Astrocyte (in vitro differentiated cells and primary cell): ENCODE results near the gene PAK4. TPM values are rescaled to one million over a fixed set of nuclear protein-coding genes. Genes with fewer than 3 reads are reported as not detected.

Experiments used
- DNase-seq: peaks from one replicate; pipeline ENCODE4 v3.0.0-alpha.2; 2010; ENCODE audit warnings: low read depth
- FAIRE-seq: peaks from 2 replicates; lab custom pipeline; 2011; peaks lifted over from hg19 to GRCh38; lab: Jason Lieb, UNC
- H2AFZ ChIP-seq: 2 replicates; pipeline ENCODE4 v1.6.0; 2012; ENCODE audit warnings: low read depth, low read length, inconsistent platforms
- H3K27ac ChIP-seq: 2 replicates; pipeline ENCODE4 v1.5.1; 2011; ENCODE audit warnings: low read depth, low read length, inconsistent platforms
- H3K27me3 ChIP-seq: 2 replicates; pipeline ENCODE4 v1.6.0; 2011; ENCODE audit warnings: low read length, inconsistent platforms; ENCODE audit not compliant: insufficient read depth
- H3K36me3 ChIP-seq: 2 replicates; pipeline ENCODE4 v1.5.1; 2011; ENCODE audit warnings: low read length, inconsistent platforms; ENCODE audit not compliant: insufficient read depth
- H3K4me1 ChIP-seq: 2 replicates; pipeline ENCODE4 v1.5.1; 2011; ENCODE audit warnings: low read length, inconsistent platforms; ENCODE audit not compliant: insufficient read depth
- H3K4me2 ChIP-seq: 2 replicates; pipeline ENCODE4 v1.6.0; 2012; ENCODE audit warnings: low read length, inconsistent platforms
- H3K4me3 ChIP-seq: 2 replicates; pipeline ENCODE4 v1.5.1; 2011; ENCODE audit warnings: low read depth, mild to moderate bottlenecking, low read length, inconsistent platforms; ENCODE audit not compliant: insufficient read depth
- H3K79me2 ChIP-seq: 2 replicates; pipeline ENCODE4 v1.6.0; 2012; ENCODE audit warnings: mild to moderate bottlenecking, low read length, inconsistent platforms; ENCODE audit not compliant: insufficient read depth
- H3K9ac ChIP-seq: 2 replicates; pipeline ENCODE4 v1.6.0; 2012; ENCODE audit warnings: mild to moderate bottlenecking, low read length, inconsistent platforms
- H3K9me3 ChIP-seq: 2 replicates; pipeline ENCODE4 v1.5.1; 2012; ENCODE audit warnings: low read depth, mild to moderate bottlenecking, low read length, inconsistent platforms; ENCODE audit not compliant: insufficient read depth
- H4K20me1 ChIP-seq: 2 replicates; pipeline ENCODE4 v1.6.0; 2012; ENCODE audit warnings: low read length, inconsistent platforms; ENCODE audit not compliant: insufficient read depth
- H3K27ac Mint-ChIP-seq: one replicate; pipeline ENCODE4 v1.8.0; 2021; ENCODE audit warnings: mild to moderate bottlenecking, mixed read lengths; ENCODE audit not compliant: unreplicated experiment
- H3K27me3 Mint-ChIP-seq: one replicate; pipeline ENCODE4 v1.8.0; 2021; ENCODE audit warnings: low read depth, mixed read lengths; ENCODE audit not compliant: unreplicated experiment
- H3K36me3 Mint-ChIP-seq: one replicate; pipeline ENCODE4 v1.8.0; 2021; ENCODE audit warnings: low read depth, mixed read lengths; ENCODE audit not compliant: unreplicated experiment
- H3K4me1 Mint-ChIP-seq: one replicate; pipeline ENCODE4 v1.8.0; 2021; ENCODE audit warnings: low read depth, mixed read lengths; ENCODE audit not compliant: unreplicated experiment
- H3K4me3 Mint-ChIP-seq: one replicate; pipeline ENCODE4 v1.8.0; 2021; ENCODE audit warnings: mild to moderate bottlenecking, moderate library complexity, mixed read lengths; ENCODE audit not compliant: unreplicated experiment
- H3K9me3 Mint-ChIP-seq: one replicate; pipeline ENCODE4 v1.8.0; 2021; ENCODE audit warnings: mild to moderate bottlenecking, mixed read lengths; ENCODE audit not compliant: unreplicated experiment
- EZH2 ChIP-seq: IDR thresholded peaks from 2 replicates; pipeline ENCODE4 v1.6.1; 2012; ENCODE audit warnings: mild to moderate bottlenecking, low read length, inconsistent platforms; ENCODE audit not compliant: insufficient read depth
- total RNA-seq: library from RNA; stranded (reverse); gene quantifications from 2 replicates; pipeline ENCODE4 v1.2.1, GENCODE V29; 2021
- TF ChIP-seq, protein P1 (sequence below): IDR thresholded peaks from 2 replicates; pipeline ENCODE4 v1.5.1; 2011; ENCODE audit warnings: low read depth, mild to moderate bottlenecking, inconsistent platforms, low read length, moderate library complexity; ENCODE audit not compliant: insufficient read depth

PAK4 gene
- total RNA-seq, 1 donor from 2014 or later = 48.0 TPM

GRCh38 chr19:39083983-39084731, 41.4 kb upstream of the PAK4 start, which contains the start of gene ACP7:
Gene ACP7 (plus strand): TSS chr19:39084368. CDS start chr19:39085270, 902 bp downstream.
- Histone ChIP-seq H3K9me3 (no peaks in the 10 kb centered on the region), H2AFZ (peak within 1 kb of the TSS; percentile 5), H4K20me1 (no peaks in the 10 kb centered on the region), H3K4me1 (no peaks in the 10 kb centered on the region), H3K27me3 (peaks cover 29% of the 10 kb centered on the region), H3K9ac (no peak within 1 kb of the TSS), H3K4me3 (no peak within 1 kb of the TSS), H3K4me2 (peak within 1 kb of the TSS; percentile 77), H3K36me3 (no peaks in the 10 kb centered on the region), H3K79me2 (no peaks in the 10 kb centered on the region), H3K27ac (no peak within 1 kb of the TSS)
- no peaks in the 10 kb centered on the region for H3K4me1 Mint-ChIP-seq
- H3K4me3 Mint-ChIP-seq = peak within 1 kb of the TSS; percentile 54
- TF ChIP-seq EZH2 = peak; percentile 47
- TF ChIP-seq, protein P1, sequence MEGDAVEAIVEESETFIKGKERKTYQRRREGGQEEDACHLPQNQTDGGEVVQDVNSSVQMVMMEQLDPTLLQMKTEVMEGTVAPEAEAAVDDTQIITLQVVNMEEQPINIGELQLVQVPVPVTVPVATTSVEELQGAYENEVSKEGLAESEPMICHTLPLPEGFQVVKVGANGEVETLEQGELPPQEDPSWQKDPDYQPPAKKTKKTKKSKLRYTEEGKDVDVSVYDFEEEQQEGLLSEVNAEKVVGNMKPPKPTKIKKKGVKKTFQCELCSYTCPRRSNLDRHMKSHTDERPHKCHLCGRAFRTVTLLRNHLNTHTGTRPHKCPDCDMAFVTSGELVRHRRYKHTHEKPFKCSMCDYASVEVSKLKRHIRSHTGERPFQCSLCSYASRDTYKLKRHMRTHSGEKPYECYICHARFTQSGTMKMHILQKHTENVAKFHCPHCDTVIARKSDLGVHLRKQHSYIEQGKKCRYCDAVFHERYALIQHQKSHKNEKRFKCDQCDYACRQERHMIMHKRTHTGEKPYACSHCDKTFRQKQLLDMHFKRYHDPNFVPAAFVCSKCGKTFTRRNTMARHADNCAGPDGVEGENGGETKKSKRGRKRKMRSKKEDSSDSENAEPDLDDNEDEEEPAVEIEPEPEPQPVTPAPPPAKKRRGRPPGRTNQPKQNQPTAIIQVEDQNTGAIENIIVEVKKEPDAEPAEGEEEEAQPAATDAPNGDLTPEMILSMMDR = no peak
- no peaks in the 10 kb centered on the region for H3K36me3 Mint-ChIP-seq
- H3K27ac Mint-ChIP-seq = no peak within 1 kb of the TSS
- peaks cover 42% of the 10 kb centered on the region for H3K27me3 Mint-ChIP-seq
- DNase-seq (no peak), FAIRE-seq (no peak)
- no peaks in the 10 kb centered on the region for H3K9me3 Mint-ChIP-seq

DNA sequence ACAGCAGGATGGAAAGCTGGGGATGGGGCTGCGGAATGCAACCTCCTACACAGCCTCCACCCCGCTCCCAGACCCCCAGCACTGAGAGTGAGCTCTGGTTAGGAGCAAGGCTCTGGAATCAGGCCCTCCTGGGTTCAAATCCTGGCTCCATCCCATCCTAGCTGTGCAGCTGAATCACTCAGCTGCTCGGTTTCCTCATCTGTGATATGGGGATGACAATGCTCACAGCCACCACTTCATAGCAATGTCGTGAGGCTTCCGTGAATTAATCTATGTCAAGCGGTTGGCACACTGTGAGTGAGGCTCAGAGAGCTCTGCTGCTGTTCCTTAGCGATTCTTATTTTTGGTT, 40.9 kb upstream of the PAK4 start:
- Mint-ChIP-seq H3K9me3 (no peaks in the 10 kb centered on the region), H3K4me3 (no peak overlapping the region), H3K27me3 (peaks cover 47% of the 10 kb centered on the region), H3K27ac (no peak overlapping the region), H3K36me3 (no peaks in the 10 kb centered on the region), H3K4me1 (no peaks in the 10 kb centered on the region)
- FAIRE-seq (no peak), DNase-seq (no peak)
- Histone ChIP-seq H3K4me1 (no peaks in the 10 kb centered on the region), H3K9me3 (no peaks in the 10 kb centered on the region), H3K9ac (no peak overlapping the region), H3K4me3 (no peak overlapping the region), H3K79me2 (no peaks in the 10 kb centered on the region), H3K36me3 (no peaks in the 10 kb centered on the region), H2AFZ (peak overlapping the region; percentile 5), H3K27ac (no peak overlapping the region), H3K27me3 (peaks cover 29% of the 10 kb centered on the region), H3K4me2 (peak overlapping the region; percentile 77), H4K20me1 (no peaks in the 10 kb centered on the region)
- TF ChIP-seq EZH2 = no peak
- TF ChIP-seq, protein P1 = no peak

DNA sequence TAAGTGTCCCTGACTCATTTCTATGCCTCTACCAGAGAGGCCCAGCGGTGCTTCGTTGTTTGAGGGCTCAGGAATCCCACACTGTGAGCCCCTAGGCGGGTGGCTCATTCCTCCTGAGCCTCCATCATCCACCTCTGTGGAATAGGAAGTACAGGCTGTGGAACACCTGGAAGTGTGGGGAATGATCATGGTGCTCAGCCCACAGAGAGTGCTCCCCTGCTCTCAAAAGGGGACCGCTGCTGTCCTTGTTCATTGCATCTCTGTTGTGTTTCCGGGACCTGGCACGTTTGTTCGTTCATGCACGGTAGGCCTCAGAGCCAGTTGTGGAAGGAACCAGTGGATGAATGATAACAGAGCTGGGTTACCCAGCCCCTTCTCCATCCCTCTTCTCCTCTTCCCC, 40.2 kb upstream of the PAK4 start:
- H3K36me3 ChIP-seq = no peaks in the 10 kb centered on the region
- H3K36me3 Mint-ChIP-seq = no peaks in the 10 kb centered on the region
- no peak for TF ChIP-seq EZH2
- TF ChIP-seq, protein P1 = no peak
- H3K27ac ChIP-seq = no peak overlapping the region
- H3K9me3 Mint-ChIP-seq = no peaks in the 10 kb centered on the region
- no peak for DNase-seq
- H3K9me3 ChIP-seq = no peaks in the 10 kb centered on the region
- no peak overlapping the region for H3K4me3 ChIP-seq
- no peaks in the 10 kb centered on the region for H3K79me2 ChIP-seq
- no peak for FAIRE-seq
- H3K27ac Mint-ChIP-seq = no peak overlapping the region
- no peak overlapping the region for H3K4me3 Mint-ChIP-seq
- no peak overlapping the region for H3K4me2 ChIP-seq
- peaks cover 48% of the 10 kb centered on the region for H3K27me3 Mint-ChIP-seq
- H3K4me1 Mint-ChIP-seq = no peaks in the 10 kb centered on the region
- no peak overlapping the region for H2AFZ ChIP-seq
- H4K20me1 ChIP-seq = no peaks in the 10 kb centered on the region
- H3K27me3 ChIP-seq = peaks cover 29% of the 10 kb centered on the region
- H3K9ac ChIP-seq = no peak overlapping the region
- no peaks in the 10 kb centered on the region for H3K4me1 ChIP-seq
